Iris pigment epithelial cell (primary cell): ENCODE data around the gene ABL2.
"Not testable (repeated sequence)": the region's sequence is repeated elsewhere in the genome, so short reads cannot be mapped to it uniquely, and the experiment has no call there.

Experiments
- DNase-seq: peaks from one replicate; pipeline ENCODE4 v3.0.0-alpha.2; 2011; ENCODE audit warnings: low read depth

The ABL2 gene

GRCh38 chr1:179135168-179135567 is 94.3 kb downstream of the ABL2 start:
- not testable (repeated sequence) for DNase-seq

GRCh38 chr1:179129702-179130473 is 99.6 kb downstream of the ABL2 start:
- peak; percentile 54 for DNase-seq

GRCh38 chr1:179128520-179128919 is 101.0 kb downstream of the ABL2 start:
- no peak for DNase-seq

DNA sequence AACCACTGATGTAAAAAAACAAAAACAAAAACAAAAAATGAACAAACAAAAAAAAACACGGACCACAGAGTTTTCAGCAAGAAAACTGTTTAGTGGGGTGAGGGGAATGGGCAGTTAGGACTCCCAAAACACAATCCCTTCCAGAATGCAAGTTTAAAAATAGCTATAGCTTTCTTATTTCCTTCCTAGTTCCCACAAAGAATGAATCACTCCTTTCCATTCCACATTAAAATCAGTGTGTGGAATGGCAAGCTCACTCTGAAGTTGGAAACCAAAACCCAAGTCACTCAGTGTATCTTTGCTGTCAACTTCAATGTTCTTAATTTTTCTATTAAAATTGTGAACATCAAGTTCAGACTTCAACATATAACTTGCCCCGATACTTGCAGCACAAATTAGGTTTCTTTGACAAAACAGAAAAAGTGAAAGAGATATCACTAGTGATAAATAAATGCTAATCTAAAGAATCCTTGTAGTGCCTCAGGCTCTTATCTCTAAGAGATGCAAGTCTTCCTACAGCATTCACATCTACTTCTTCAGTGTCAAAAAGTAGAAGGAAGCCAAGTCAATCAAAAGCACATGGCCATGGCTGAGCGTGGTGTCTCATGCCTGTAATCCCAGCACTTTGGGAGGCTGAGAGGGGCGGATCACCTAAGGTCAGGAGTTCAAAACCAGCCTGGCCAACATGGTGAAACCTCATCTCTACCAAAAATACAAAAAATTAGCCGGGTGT is 102.1 kb downstream of the ABL2 start:
- DNase-seq = peak; percentile 61

GRCh38 chr1:179126338-179127060 is 103.0 kb downstream of the ABL2 start:
- DNase-seq = peak; percentile 60

DNA sequence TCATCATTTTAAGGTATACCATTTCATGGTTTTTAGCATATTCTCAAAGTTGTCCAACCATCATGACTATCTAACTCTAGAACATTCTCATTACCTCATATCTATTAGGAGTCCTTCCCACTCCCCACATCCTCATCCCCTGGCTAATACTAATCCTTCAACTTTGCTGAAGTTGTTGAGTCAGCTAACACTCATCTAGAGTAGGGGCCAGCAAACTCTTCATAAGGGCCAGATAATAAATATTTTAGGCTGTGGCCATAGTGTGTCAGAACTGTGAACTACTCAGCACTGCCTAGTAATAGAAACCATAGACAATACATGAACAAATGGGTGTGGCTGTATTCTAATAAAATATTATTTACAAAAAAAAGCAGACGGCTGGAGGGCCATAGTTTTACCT is 104.6 kb downstream of the ABL2 start:
- peak; percentile 83 for DNase-seq

DNA sequence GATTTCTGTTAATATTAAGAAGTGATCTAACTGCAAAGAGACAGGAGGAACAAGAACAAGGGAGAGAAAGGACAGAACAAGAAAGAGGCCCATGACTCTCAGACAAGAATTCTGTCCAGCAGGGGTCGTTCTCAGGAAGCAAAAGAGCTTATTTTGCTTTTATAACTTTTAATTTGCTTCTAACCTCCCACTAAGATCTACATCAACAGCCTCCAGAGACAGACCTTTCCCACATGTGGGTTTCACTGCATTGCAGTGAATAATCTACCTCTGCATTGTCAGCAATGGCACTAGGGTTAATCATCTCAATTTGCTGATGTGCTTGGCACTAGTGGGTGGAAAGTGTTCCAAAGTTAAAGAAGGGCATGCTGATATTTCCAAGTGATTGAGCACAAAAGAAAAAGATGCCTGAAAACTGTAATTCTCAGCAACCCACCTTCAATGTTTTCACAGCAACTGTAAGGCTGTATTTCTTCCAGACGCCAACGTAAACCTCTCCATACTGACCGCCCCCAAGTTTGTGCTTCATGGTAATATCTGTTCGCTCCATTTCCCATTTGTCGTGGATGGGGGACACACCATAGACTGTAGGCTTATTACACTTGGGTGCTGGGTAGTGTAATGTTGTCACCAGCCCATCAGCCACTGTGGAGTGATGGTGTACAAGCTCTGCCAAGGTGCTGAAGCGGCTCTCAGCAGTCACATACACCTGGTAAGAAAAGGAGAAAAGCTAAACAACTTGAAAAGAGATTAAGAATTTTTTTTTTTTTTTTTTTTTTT is 108.1 kb downstream of the ABL2 start:
- peak; percentile 67 for DNase-seq

DNA sequence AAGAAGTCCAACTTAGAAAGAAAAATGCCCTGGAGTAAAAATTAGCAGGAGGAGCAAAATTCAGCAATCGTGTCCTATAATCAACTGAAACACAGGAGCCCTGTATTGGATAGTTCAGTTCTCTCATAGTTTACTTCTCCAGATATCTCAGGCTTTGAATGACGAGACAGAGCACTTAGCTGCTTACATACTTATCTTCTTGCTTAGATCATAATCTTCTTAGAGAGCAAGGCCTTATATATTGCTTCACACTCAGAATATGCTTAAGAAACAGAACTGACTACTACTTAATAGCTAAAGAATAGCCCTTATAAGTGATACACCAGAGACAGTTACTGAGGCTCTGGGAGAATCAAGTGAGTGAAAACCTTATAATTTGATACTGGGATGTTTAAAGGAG is 108.7 kb downstream of the ABL2 start:
- no peak for DNase-seq

DNA sequence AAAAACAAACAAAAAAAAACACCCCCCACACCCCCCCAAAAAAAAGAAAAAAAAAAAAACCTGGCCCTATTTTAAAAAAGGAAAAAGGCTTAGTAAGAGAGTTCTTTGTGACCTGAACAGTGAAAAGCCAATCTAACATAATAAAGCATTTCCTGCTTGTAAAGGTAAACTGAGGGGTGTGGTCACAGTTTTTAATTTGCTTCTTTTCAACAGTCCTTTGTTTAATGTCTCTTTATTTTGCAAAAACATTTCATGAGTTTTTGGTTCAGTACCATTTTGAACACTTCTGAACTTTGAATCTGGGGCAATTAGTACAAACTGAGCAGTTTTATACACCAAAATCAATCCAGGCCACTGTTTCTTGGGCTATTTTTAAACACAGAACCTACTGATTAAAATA is 110.0 kb downstream of the ABL2 start:
- no peak for DNase-seq

DNA sequence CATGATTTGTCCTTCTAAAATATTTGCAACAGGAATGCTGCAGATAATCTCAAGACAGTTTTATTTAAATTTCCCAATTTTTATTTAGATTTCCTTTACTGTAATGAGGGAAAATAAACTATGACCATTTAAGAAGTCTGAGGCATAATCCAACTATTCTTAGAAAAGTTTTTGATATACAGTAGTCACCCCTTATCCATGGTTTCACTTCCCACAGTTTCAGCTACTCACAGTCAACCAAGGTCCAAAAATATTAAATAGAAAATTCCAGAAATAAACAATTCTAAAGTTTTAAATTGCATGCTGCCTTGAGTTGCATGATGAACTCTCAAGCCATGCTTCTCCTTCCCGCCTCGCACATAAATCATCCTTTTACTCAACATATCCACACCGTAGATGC is 114.3 kb downstream of the ABL2 start:
- no peak for DNase-seq

DNA sequence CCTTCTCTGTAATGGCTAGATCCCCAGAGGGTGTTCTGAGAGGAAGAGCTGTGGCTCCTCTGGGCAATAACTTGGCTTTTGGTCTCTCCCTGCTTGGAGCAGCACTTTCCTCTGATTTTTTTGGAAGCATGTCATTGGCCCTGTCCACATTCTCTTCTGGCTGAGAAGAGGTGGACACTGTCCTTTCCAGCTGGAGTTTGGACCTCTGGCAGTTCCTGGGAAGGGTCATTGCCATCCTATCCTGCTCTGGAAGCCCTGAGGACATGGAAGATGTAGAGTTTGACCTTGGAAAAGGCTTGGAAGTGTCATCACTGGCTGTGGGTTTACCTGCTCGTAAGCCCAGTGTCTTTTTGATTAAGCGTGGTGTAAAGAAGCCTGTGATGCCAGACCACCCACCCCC is 120.8 kb downstream of the ABL2 start:
- no peak for DNase-seq

DNA sequence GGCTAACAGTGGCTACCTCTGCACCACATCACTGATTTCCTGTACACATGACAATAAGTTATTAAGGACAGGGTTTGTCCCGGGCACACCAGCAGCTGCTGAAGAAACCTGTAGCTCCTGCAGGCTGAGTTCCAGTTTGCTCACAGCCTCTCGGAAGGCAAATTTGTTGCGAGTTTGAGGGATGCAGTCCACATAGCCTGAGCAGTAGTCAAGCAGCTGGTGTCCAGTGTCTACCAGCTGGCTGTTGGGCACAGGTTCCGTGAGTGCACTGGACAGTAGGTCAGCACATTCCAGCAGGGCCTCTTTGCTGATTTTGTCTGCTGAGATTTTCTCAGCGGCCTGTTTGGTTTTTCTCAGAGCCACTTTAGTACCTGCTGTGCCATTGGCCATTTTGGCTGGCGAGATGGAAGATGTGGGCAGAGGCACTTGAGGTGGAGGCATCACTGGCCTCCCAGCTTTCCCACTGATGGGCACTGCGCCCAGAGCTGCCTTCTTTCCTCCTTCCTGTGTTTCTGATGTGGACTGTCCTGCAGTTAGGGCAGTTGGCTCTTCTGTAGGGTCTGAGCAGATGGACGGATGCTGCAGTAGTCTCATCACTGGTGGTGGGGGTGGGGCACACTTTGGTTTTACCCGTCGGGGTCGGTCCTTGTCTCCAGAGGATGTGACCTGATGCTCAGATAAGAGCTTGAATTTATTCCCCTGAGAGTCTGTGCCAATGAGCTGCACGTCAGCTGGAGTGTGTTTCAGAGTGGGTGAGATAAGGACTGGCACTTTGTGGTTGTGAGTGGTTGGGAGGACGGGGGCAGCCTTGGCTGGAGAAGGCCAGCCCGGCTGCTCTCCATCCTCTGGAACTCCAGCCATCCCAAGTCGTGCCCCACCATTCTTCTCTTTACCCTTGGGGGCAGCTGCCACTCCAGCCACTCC is 121.5 kb downstream of the ABL2 start:
- DNase-seq = no peak

- peak; percentile 24 for DNase-seq
Measured at GRCh38 chr1:179105393-179105792, 124.1 kb downstream of the ABL2 start.

- DNase-seq = no peak
Measured at GRCh38 chr1:179104611-179105250, 124.7 kb downstream of the ABL2 start.

GRCh38 chr1:179103999-179104398 is 125.5 kb downstream of the ABL2 start:
- DNase-seq = no peak

GRCh38 chr1:179101566-179101965 is 127.9 kb downstream of the ABL2 start:
- no peak for DNase-seq

DNA sequence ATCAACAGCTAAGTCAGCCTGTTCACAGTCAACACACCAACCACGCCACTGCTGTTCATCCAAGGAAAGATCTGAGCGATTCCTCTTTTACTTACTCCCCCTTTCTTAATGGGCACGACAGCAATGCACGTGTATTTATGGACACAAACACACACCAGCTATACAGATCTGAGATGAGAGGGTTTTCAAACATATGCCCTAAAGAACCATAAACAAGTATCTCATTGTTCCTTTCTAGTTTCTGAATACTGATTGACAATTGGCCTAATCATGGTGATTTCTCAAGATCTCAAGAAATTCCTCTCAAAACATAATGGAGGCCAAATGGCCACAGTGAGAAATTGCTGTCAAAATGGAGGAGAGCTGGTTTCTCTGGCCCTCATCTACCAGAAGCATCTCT is 129.6 kb downstream of the ABL2 start:
- DNase-seq = no peak

- DNase-seq = no peak
Measured at GRCh38 chr1:179095924-179096323, 133.6 kb downstream of the ABL2 start.

- DNase-seq = no peak
Measured at GRCh38 chr1:179095377-179095776, 134.1 kb downstream of the ABL2 start.

GRCh38 chr1:179094818-179095217 is 134.7 kb downstream of the ABL2 start:
- DNase-seq = no peak
